PFSK-1 (cell line): ENCODE data around the gene JMJD1C.

Experiments used
- FOXP2 ChIP-seq: optimal IDR thresholded peaks from 2 replicates; pipeline ENCODE3; 2011; ENCODE audit warnings: borderline replicate concordance, control low read depth, inconsistent platforms; ENCODE audit not compliant: insufficient read depth; ENCODE audit errors: extremely low read length, extremely low read depth
- POLR2AphosphoS5 ChIP-seq: IDR thresholded peaks from 2 replicates; pipeline ENCODE4 v1.6.1; 2012; ENCODE audit warnings: low read depth, mild to moderate bottlenecking, control low read depth, low read length, moderate library complexity
- SIN3A ChIP-seq: IDR thresholded peaks from 2 replicates; pipeline ENCODE4 v1.6.1; 2012; ENCODE audit warnings: mild to moderate bottlenecking, low read length, moderate library complexity, borderline replicate concordance; ENCODE audit not compliant: insufficient read depth
- TAF1 ChIP-seq: IDR thresholded peaks from 2 replicates; pipeline ENCODE4 v1.6.1; 2012; ENCODE audit warnings: low read length, control low read depth, borderline replicate concordance; ENCODE audit not compliant: insufficient read depth
- TF ChIP-seq, protein P1 (sequence below), 2 experiments: IDR thresholded peaks; 2 replicates each; pipeline versions ENCODE4 v1.6.1 to v1.8.0; 2011 to 2012; ENCODE audit warnings: low read depth in 2 of 2, low read length in 2 of 2, control low read depth in 1 of 2, inconsistent platforms in 1 of 2, mild to moderate bottlenecking in 1 of 2, moderate library complexity in 1 of 2; ENCODE audit not compliant: insufficient read depth in 1 of 2

Gene JMJD1C

DNA sequence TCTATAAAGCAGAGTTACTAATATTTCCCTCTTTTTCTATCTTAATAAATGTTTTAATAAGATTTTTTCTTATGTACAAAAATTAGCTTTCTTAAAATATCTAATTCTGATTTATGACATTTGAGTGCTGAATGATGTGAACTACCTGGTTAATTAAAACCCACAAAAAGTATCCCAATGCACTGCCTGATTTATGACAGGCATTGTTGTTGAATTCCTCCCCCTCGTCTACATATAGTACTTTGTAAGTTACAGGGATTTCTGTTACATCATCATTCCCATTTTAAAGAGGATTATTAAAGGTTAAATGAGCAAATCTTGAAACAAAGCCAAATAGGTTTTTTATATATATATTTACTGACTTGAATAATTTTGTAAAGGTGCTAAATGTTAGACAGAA, 241.5 kb downstream of the JMJD1C start:
- TF ChIP-seq POLR2AphosphoS5 (no peak), SIN3A (no peak), FOXP2 (no peak), TAF1 (no peak)
- TF ChIP-seq, protein P1, sequence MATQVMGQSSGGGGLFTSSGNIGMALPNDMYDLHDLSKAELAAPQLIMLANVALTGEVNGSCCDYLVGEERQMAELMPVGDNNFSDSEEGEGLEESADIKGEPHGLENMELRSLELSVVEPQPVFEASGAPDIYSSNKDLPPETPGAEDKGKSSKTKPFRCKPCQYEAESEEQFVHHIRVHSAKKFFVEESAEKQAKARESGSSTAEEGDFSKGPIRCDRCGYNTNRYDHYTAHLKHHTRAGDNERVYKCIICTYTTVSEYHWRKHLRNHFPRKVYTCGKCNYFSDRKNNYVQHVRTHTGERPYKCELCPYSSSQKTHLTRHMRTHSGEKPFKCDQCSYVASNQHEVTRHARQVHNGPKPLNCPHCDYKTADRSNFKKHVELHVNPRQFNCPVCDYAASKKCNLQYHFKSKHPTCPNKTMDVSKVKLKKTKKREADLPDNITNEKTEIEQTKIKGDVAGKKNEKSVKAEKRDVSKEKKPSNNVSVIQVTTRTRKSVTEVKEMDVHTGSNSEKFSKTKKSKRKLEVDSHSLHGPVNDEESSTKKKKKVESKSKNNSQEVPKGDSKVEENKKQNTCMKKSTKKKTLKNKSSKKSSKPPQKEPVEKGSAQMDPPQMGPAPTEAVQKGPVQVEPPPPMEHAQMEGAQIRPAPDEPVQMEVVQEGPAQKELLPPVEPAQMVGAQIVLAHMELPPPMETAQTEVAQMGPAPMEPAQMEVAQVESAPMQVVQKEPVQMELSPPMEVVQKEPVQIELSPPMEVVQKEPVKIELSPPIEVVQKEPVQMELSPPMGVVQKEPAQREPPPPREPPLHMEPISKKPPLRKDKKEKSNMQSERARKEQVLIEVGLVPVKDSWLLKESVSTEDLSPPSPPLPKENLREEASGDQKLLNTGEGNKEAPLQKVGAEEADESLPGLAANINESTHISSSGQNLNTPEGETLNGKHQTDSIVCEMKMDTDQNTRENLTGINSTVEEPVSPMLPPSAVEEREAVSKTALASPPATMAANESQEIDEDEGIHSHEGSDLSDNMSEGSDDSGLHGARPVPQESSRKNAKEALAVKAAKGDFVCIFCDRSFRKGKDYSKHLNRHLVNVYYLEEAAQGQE (IDR thresholded peaks at IDR 0.05; ENCODE audit: insufficient read depth in 1 of 2, low read depth in 2 of 2, low read length in 2 of 2), result no peak

DNA sequence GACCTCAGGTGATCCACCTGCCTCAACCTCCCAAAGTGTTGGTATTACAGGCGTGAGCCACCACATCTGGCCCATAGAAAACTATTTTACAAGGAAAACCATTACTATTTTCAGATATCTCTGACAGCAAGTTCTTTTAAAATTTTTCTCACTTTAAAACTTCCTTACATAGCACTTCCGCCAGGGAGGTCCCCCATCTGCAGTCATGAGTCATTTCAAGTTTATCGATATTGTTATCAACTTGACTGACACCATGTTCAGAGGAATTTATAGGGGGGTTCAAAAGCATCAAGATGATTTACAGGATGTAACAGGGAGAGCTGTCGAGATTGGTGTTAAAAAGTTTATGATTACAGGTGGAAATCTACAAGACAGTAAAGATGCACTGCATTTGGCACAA, 243.8 kb downstream of the JMJD1C start:
- no peak for TF ChIP-seq SIN3A
- TF ChIP-seq, protein P1 (IDR thresholded peaks at IDR 0.05; ENCODE audit: insufficient read depth in 1 of 2, low read depth in 2 of 2, low read length in 2 of 2), result no peak
- no peak for TF ChIP-seq POLR2AphosphoS5
- TF ChIP-seq FOXP2, result no peak
- TF ChIP-seq TAF1, result no peak

GRCh38 chr10:63219749-63220148, 246.0 kb downstream of the JMJD1C start:
- no peak for TF ChIP-seq FOXP2
- TF ChIP-seq TAF1, result no peak
- TF ChIP-seq, protein P1 (IDR thresholded peaks at IDR 0.05; ENCODE audit: insufficient read depth in 1 of 2, low read depth in 2 of 2, low read length in 2 of 2), result no peak
- TF ChIP-seq SIN3A, result no peak
- no peak for TF ChIP-seq POLR2AphosphoS5

DNA sequence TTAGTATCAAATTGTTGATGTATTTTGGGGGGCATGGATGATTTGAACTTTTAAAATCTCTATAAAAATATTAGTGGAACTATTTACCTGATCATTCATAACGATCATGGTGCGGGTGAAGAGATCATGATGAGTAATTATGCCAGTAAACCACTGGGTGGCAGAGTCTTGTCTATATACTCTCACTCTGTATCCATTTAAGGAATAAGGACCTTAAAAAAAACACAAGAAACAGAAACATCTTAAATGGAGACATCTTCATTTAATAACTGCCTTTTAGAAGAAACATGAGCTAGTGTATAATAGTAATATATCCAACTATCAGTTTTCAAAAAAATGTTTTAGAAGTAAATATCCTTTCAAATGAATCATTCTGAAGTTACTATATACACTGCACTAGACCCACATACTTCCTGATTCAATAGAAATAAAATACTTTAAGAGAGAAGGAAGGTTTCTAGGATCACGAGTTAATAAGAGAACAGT, 248.6 kb downstream of the JMJD1C start:
- TF ChIP-seq TAF1 (no peak), POLR2AphosphoS5 (no peak), FOXP2 (no peak), SIN3A (no peak)
- TF ChIP-seq, protein P1 (IDR thresholded peaks at IDR 0.05; ENCODE audit: insufficient read depth in 1 of 2, low read depth in 2 of 2, low read length in 2 of 2), result no peak

DNA sequence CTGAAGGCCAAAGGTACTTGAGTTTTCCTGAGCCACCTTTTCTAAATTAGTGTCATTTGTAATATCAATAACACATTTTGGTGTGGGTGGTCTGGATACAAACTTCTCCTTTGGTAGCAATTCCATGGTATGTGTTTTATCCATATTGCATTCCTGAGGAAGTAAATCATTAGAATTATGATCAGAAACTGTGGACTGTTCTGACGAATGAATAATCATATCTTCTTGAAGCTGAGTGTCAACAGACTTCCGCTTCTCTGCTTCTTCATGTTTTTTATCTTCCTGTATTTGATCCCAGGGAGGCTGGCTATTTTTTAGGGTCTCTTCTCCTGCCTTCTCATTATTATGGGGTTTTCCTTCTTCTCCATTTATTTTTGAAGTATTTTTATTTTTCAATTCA, 251.2 kb downstream of the JMJD1C start:
- TF ChIP-seq SIN3A, result no peak
- TF ChIP-seq, protein P1 (IDR thresholded peaks at IDR 0.05; ENCODE audit: insufficient read depth in 1 of 2, low read depth in 2 of 2, low read length in 2 of 2), result no peak
- TF ChIP-seq TAF1, result no peak
- no peak for TF ChIP-seq FOXP2
- TF ChIP-seq POLR2AphosphoS5, result no peak
